HepG2 (cell line): ENCODE data around the gene CYP4F8. TPM values are rescaled to one million over a fixed set of nuclear protein-coding genes. Genes with fewer than 3 reads are reported as not detected.

Source experiments
- AKAP8 ChIP-seq: sonication (generic); formaldehyde crosslinking; IDR thresholded peaks from 2 replicates; pipeline ENCODE4 v1.5.1; 2020; ENCODE audit warnings: mild to moderate bottlenecking, missing genetic modification reagents
- BCL6 ChIP-seq: IDR thresholded peaks from 2 replicates; pipeline ENCODE4 v1.6.1; 2016; ENCODE audit warnings: missing genetic modification reagents, missing compliant biosample characterization
- BORCS8-MEF2B ChIP-seq: sonication (generic); formaldehyde crosslinking; IDR thresholded peaks from 2 replicates; pipeline ENCODE4 v1.8.0; 2022; ENCODE audit warnings: mild to moderate bottlenecking, missing genetic modification reagents
- ETV5 ChIP-seq: IDR thresholded peaks from 2 replicates; pipeline ENCODE4 v1.6.1; 2018; ENCODE audit warnings: missing biosample characterization, missing genetic modification reagents, inconsistent platforms, borderline replicate concordance
- HOXA3 ChIP-seq: sonication (generic); formaldehyde crosslinking; IDR thresholded peaks from 2 replicates; pipeline ENCODE4 v1.5.0; 2020; ENCODE audit warnings: missing genetic modification reagents
- KLF9 ChIP-seq: IDR thresholded peaks from 2 replicates; pipeline ENCODE4 v1.6.1; 2016; ENCODE audit warnings: low read depth
- MXI1 ChIP-seq: IDR thresholded peaks from 3 replicates; pipeline ENCODE4 v1.6.1; 2012; ENCODE audit warnings: low read depth, low read length, inconsistent platforms, borderline replicate concordance
- NCOA2 ChIP-seq: sonication (generic); formaldehyde crosslinking; IDR thresholded peaks from 2 replicates; pipeline ENCODE4 v1.8.0; 2022; ENCODE audit warnings: inconsistent platforms
- SALL1 ChIP-seq: sonication (generic); formaldehyde crosslinking; IDR thresholded peaks from 2 replicates; pipeline ENCODE4 v1.8.0; 2022; ENCODE audit warnings: mild to moderate bottlenecking, missing genetic modification reagents
- YEATS2 ChIP-seq: sonication (generic); formaldehyde crosslinking; IDR thresholded peaks from 2 replicates; pipeline ENCODE4 v1.4.0; 2020; ENCODE audit warnings: missing genetic modification reagents, borderline replicate concordance
- ZNF224 ChIP-seq: sonication (generic); formaldehyde crosslinking; IDR thresholded peaks from 2 replicates; pipeline ENCODE4 v1.5.0; 2020; ENCODE audit warnings: mild to moderate bottlenecking, missing genetic modification reagents
- ZNF766 ChIP-seq: sonication (generic); formaldehyde crosslinking; IDR thresholded peaks from 2 replicates; pipeline ENCODE4 v1.5.0; 2020; ENCODE audit warnings: missing genetic modification reagents, borderline replicate concordance
- ZNF878 ChIP-seq: sonication (generic); formaldehyde crosslinking; IDR thresholded peaks from 2 replicates; pipeline ENCODE4 v1.8.1; 2023; ENCODE audit warnings: mild to moderate bottlenecking, missing genetic modification reagents, moderate library complexity
- polyA plus RNA-seq, 8 experiments: library from polyadenylated mRNA; depleted of rRNA in 3 of 8; stranded (reverse) in 7 of 8; unstranded in 1 of 8; fragments of >200 nt; fragmentation: Illumina TruSeq in 4 of 8; extraction: Trizol in 4 of 8; gene quantifications; 2 replicates each; pipeline versions ENCODE4 v1.2.1 to v1.2.3, GENCODE V29; 2011 to 2016; ENCODE audit warnings: low read depth in 4 of 8, missing spikeins in 1 of 8, mixed read lengths in 1 of 8; ENCODE audit not compliant: insufficient read depth in 1 of 8
- total RNA-seq, 5 experiments: library from RNA; depleted of rRNA; stranded (reverse); fragments of >200 nt; fragmentation: Illumina TruSeq; extraction: Trizol; gene quantifications; 2 replicates each; pipeline ENCODE4 v1.2.3, GENCODE V29; 2016; ENCODE audit warnings: low read depth in 1 of 5
- TF ChIP-seq, protein P1 (sequence below): sonication (generic); formaldehyde crosslinking; IDR thresholded peaks from 2 replicates; pipeline ENCODE4 v1.5.0; 2020; ENCODE audit warnings: missing genetic modification reagents
- TF ChIP-seq, protein P2 (sequence below): IDR thresholded peaks from 2 replicates; pipeline ENCODE4 v1.6.1; 2016; ENCODE audit warnings: low read depth
- TF ChIP-seq, protein P3 (sequence below): sonication (generic); formaldehyde crosslinking; IDR thresholded peaks from 2 replicates; pipeline ENCODE4 v1.4.0; 2020; ENCODE audit warnings: missing genetic modification reagents
- TF ChIP-seq, protein P4 (sequence below): sonication (generic); formaldehyde crosslinking; IDR thresholded peaks from 2 replicates; pipeline ENCODE4 v1.4.0; 2020; ENCODE audit warnings: missing genetic modification reagents

Gene CYP4F8
- total and polyA plus RNA-seq, 2 of the 13 experiments (the other 11 are each of a cell fraction or from before 2014, with no cell fraction given) = not detected

DNA sequence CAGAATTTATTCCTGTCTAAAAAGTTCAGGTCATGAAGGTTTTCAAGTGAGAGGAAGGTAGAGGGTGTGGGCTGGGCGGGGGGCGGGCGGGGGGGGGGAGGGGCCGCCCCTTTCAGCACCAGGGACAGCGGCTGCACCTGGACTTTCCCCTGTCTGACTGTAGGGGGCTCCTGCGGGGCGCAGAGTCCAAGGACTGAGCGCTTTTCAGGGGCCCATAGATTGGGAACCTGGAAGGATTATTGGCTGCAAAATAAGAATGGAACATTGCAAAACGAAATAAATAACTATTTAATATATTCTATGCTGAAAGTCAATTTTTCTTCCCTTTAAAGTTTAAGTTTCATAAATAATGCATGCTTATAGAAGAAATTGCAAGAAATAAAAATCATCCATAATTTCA, 16.8 kb downstream of the CYP4F8 start (continued):
- TF ChIP-seq, protein P1, sequence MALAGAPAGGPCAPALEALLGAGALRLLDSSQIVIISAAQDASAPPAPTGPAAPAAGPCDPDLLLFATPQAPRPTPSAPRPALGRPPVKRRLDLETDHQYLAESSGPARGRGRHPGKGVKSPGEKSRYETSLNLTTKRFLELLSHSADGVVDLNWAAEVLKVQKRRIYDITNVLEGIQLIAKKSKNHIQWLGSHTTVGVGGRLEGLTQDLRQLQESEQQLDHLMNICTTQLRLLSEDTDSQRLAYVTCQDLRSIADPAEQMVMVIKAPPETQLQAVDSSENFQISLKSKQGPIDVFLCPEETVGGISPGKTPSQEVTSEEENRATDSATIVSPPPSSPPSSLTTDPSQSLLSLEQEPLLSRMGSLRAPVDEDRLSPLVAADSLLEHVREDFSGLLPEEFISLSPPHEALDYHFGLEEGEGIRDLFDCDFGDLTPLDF = 0 out of 2 replicates have a peak, but pooled peaks have one; percentile 50
- TF ChIP-seq, protein P2, sequence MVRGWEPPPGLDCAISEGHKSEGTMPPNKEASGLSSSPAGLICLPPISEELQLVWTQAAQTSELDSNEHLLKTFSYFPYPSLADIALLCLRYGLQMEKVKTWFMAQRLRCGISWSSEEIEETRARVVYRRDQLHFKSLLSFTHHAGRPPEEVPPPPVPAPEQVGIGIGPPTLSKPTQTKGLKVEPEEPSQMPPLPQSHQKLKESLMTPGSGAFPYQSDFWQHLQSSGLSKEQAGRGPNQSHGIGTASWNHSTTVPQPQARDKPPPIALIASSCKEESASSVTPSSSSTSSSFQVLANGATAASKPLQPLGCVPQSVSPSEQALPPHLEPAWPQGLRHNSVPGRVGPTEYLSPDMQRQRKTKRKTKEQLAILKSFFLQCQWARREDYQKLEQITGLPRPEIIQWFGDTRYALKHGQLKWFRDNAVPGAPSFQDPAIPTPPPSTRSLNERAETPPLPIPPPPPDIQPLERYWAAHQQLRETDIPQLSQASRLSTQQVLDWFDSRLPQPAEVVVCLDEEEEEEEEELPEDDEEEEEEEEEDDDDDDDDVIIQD = no peak
- no peak for TF ChIP-seq MXI1
- peak; percentile 46; the same call in 1 of the 2 replicates for TF ChIP-seq BCL6 (CRISPR knock-in tag)
- no peak for TF ChIP-seq AKAP8
- 0 out of 2 replicates have a peak, but pooled peaks have one; percentile 73 for TF ChIP-seq ZNF766 (CRISPR knock-in tag)
- TF ChIP-seq ZNF878 (CRISPR knock-in tag) = peak; percentile 65; the same call in 1 of the 2 replicates
- TF ChIP-seq KLF9 = 0 out of 2 replicates have a peak, but pooled peaks have one; percentile 35
- no peak for TF ChIP-seq ETV5
- TF ChIP-seq, protein P3, sequence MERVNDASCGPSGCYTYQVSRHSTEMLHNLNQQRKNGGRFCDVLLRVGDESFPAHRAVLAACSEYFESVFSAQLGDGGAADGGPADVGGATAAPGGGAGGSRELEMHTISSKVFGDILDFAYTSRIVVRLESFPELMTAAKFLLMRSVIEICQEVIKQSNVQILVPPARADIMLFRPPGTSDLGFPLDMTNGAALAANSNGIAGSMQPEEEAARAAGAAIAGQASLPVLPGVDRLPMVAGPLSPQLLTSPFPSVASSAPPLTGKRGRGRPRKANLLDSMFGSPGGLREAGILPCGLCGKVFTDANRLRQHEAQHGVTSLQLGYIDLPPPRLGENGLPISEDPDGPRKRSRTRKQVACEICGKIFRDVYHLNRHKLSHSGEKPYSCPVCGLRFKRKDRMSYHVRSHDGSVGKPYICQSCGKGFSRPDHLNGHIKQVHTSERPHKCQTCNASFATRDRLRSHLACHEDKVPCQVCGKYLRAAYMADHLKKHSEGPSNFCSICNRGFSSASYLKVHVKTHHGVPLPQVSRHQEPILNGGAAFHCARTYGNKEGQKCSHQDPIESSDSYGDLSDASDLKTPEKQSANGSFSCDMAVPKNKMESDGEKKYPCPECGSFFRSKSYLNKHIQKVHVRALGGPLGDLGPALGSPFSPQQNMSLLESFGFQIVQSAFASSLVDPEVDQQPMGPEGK (CRISPR knock-in tag) = peak; percentile 77
- TF ChIP-seq BORCS8-MEF2B (CRISPR knock-in tag) = peak; percentile 67; the same call in 1 of the 2 replicates
- peak; percentile 41; the same call in 1 of the 2 replicates for TF ChIP-seq NCOA2
- peak; percentile 75 for TF ChIP-seq SALL1 (CRISPR knock-in tag)
- TF ChIP-seq, protein P4, sequence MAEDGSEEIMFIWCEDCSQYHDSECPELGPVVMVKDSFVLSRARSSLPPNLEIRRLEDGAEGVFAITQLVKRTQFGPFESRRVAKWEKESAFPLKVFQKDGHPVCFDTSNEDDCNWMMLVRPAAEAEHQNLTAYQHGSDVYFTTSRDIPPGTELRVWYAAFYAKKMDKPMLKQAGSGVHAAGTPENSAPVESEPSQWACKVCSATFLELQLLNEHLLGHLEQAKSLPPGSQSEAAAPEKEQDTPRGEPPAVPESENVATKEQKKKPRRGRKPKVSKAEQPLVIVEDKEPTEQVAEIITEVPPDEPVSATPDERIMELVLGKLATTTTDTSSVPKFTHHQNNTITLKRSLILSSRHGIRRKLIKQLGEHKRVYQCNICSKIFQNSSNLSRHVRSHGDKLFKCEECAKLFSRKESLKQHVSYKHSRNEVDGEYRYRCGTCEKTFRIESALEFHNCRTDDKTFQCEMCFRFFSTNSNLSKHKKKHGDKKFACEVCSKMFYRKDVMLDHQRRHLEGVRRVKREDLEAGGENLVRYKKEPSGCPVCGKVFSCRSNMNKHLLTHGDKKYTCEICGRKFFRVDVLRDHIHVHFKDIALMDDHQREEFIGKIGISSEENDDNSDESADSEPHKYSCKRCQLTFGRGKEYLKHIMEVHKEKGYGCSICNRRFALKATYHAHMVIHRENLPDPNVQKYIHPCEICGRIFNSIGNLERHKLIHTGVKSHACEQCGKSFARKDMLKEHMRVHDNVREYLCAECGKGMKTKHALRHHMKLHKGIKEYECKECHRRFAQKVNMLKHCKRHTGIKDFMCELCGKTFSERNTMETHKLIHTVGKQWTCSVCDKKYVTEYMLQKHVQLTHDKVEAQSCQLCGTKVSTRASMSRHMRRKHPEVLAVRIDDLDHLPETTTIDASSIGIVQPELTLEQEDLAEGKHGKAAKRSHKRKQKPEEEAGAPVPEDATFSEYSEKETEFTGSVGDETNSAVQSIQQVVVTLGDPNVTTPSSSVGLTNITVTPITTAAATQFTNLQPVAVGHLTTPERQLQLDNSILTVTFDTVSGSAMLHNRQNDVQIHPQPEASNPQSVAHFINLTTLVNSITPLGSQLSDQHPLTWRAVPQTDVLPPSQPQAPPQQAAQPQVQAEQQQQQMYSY (CRISPR knock-in tag) = 0 out of 2 replicates have a peak, but pooled peaks have one; percentile 43
- 0 out of 2 replicates have a peak, but pooled peaks have one; percentile 17 for TF ChIP-seq HOXA3
- peak; percentile 23; the same call in 1 of the 2 replicates for TF ChIP-seq YEATS2 (CRISPR knock-in tag)
- TF ChIP-seq ZNF224 (CRISPR knock-in tag) = no peak
